Measurements from ENCODE around the gene RGS21. TPM values are rescaled to one million over a fixed set of nuclear protein-coding genes. Genes with fewer than 3 reads are reported as not detected.
"Not testable (repeated sequence)": the region's sequence is repeated elsewhere in the genome, so short reads cannot be mapped to it uniquely, and the experiment has no call there.

Gene RGS21, protein sequence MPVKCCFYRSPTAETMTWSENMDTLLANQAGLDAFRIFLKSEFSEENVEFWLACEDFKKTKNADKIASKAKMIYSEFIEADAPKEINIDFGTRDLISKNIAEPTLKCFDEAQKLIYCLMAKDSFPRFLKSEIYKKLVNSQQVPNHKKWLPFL
- not detected in 2 replicates for total RNA-seq (2014; rRNA removed; shearing (Covaris generic))

DNA sequence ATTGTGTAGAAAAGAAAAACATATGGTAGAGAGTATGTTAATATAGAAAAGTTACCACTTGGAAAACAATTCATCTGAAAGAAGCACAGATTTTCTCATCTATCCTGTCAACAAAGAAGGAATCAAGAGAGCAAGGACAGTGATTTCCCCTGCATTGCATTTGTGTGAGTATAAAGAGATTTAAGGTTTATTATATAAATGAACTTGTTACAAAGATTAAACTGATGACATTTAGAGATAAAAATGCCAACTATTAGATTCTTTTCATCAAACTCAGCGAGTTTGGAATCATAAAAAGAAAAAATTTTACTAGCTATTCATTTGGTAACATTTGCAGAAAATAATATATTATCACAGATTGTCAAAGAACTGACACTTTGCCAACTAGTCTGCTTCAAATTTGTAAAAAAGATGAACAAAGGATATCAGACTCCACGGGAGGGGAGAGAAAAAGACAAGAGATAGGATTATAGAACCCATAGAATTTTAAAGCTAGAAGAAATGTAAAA lies at the start of gene RGS21:
RGS21 (plus strand) TSS at position 51 of the 509 bp plus-strand sequence. CDS start 26,045 bp downstream, outside the sequence.
- no peak for DNase-seq (ENCODE audit: low read depth)

DNA sequence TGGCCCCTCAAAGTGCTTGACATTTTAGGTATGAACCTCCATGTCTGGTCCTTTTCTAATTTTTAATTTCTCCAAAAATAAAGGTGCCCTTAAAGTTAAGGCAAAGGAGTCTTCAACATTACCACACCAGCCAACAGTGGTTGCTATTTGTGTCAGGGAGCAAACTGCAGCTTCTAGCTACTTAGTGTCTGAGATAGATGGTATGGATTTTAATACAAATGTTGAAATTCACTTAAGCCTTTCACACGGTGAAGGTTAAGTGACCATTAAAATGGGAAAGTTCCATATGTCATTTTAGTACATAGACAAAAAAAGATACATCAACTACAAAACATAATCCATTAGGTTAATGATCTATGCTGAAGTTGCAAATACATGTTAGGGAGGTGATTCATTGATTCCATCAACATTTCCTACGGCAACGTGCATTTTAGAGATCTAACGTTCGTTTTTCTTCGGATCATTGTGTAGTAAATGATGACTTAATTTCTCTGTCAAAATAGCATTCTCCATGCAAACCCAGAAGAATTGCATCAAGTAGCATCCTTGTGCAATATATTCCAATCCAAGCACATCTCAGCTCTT lies 48.2 kb upstream of the RGS21 start:
- DNase-seq (ENCODE audit: low read depth), result no peak

DNA sequence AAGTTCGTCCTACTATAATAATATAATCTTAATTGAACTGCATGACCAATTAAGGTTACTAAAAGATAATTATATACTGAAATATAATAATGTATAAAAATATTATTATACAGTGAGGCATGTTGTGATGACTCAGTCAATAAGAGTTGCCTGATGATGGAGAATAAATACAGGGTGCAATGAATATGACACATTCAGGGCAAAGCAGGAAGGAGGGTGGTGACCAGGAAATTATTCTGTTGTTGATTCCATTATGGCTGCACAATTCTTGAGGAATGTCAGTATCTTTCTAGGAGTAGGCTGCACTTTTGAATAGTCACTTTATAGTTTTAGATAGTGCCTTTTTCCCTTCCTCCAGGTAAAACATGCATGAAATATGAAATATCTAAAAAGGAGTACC lies 46.4 kb upstream of the RGS21 start:
- DNase-seq (ENCODE audit: low read depth), result no peak

DNA sequence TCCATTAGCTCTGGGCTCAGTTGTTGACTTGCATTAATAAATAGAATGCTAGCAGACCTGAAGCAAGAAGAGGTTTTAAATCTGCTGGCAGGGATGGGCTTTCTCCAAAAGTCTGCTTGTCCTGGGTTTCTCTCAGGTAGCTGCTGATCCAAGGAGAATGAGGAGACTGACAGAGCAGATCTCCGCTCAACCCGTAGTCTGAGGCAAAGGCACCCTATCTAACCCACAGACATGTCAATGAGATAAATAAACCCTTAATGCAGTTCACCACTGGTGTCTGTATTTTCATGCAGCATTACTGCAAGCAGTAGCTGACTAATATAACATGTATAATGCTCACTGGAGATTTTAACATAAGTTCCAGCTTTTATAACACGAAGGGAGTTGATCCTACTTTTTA lies 44.1 kb upstream of the RGS21 start:
- DNase-seq (ENCODE audit: low read depth), result no peak

DNA sequence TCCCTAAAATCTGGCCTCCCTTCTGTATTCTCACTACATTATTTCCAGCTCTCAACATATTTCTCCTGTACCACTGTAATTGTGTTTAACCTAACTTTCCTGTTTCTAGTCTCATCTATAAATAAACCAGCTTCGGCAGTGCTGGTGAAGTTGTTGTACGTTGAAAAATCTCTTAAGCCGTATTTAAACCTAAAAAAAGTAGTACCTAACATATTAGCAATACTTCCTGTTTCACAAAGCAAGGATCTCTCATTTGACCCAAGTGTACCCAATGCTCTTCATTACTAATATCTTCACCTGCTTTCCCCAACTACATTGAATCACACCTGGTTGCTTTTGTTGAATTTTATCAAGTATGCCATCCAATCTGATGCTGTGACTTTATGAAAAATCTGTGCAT lies 42.2 kb upstream of the RGS21 start:
- DNase-seq (ENCODE audit: low read depth), result no peak

DNA sequence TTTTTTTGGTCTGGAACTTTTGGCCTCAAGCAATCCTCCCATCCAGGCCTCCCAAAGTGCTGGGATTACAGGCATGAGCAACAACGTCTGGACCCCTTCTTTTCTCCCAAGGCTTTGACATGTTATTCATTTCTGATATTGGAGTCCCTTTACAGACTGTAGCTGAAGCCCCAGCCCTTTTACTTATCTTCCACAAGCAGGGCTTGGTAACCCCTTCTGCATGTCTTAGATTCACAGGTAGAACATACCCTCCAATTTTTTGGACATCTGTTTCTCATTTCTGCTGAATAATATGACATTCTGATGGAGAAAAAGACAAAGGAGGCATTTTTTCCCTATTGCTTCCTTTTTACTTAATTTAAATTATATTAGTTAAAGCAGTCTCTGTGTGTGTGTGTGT lies 39.2 kb upstream of the RGS21 start:
- no peak for DNase-seq (ENCODE audit: low read depth)

DNA sequence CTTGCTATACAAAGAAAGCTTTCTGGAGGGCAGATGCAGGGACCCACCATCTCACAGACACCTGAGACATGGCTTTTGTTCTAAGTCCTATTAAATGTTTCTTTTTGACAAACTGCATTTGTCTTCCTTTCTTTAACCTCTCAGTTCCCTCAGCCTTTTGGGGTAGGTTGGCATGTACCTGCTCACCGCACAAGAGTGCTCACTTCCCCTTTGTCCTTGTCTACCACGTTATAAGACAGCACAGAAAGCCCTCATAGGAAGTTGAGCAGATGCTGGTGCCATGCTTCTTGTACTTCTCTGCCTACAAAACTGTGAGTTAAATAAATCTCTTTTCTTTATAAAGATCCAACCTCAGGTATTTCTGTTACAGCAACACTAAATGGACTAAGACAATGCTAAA lies 31.9 kb upstream of the RGS21 start:
- no peak for DNase-seq (ENCODE audit: low read depth)

DNA sequence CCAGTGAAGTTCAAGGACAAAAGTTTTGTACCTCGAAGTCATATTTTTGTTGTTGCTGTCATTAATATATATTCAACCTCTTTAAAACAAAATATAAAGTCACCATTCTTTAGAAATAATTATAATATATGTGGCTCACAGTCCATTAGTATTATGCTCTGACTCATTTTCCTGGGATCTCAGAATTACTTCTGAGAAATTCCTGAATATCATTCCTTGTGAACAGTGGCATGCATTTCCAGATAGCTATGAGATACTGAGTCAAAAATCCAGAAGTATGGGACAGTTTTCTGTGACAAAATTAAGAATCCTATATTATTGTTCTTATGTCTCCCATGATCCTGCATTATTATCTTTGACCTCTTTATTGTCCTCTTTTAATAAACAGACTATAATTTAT lies 13.8 kb upstream of the RGS21 start:
- no peak for DNase-seq (ENCODE audit: low read depth)

DNA sequence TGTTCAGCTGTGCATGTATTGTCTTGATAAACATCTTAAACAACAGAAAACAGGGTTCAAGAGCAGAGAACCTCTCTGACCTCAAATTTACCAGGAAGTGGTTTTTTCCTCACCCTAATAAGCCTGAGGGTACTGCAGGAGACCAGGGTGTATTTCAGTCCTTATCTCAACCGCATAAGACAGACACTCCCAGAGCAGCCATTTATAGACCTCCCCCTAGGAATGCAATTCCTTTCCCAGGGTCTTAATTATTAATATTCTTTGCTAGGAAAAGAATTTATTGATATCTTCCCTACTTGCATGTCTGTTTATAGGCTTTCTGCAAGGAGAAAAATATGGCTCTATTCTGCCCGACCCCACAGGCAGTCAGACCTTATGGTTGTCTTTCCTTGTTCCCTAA lies 8.5 kb upstream of the RGS21 start:
- DNase-seq (ENCODE audit: low read depth), result not testable (repeated sequence)

DNA sequence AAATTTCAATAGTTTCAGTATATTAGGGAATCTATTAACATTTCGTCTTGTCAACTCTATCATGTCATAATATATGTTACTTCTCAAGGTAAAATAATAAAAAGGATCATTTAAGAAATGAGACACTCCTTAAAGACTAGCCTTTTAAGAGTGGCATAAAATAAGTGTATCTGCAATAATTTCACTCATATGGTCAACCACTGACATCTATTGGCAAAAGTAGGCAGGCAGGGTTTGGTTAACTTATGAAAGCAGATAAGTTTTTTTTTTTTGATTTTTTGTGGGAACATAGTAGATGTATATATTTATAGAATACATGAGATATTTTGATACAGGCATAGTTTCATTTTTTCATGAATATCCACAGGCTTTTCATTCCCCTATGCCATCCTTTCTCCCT lies 5.5 kb upstream of the RGS21 start:
- peak; percentile 9 for DNase-seq (ENCODE audit: low read depth)

DNA sequence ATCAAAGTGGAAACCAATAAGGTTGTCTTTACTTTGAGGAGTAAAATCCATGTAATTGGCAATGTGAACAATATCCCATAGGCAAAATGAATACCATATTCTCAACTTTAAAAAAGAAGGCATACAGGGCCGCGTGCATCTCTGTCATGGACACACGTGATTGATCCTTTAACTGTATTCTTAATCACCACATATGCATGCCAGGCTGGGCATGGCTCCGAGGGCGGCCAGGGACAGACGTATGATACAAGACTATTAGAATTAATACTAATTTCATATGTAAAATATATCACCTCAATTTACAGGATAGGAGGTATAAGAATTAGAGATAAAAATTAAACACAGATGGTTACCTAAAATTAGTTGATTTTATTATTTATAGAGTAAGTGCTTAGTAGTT lies 11.2 kb downstream of the RGS21 start:
- DNase-seq (ENCODE audit: low read depth), result no peak

DNA sequence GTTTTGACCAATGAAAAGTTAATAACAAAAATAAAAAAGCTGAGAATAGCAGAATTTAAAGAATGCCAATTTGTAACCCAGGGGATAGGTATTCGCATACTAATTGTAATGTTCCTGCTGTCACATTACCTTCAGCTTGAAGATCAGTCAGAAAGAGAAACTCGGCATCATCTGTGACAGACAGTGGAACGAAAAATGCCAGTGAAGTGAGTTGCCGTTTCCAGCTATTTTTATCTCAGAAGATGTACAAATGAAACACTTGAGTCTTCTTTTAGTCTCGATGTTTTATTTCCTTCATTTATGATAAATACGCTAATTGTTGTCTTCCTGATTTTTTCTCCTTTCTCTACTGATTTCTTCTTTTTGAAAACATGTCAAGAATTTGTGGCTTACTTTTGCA lies 26.1 kb downstream of the RGS21 start:
- no peak for DNase-seq (ENCODE audit: low read depth)

DNA sequence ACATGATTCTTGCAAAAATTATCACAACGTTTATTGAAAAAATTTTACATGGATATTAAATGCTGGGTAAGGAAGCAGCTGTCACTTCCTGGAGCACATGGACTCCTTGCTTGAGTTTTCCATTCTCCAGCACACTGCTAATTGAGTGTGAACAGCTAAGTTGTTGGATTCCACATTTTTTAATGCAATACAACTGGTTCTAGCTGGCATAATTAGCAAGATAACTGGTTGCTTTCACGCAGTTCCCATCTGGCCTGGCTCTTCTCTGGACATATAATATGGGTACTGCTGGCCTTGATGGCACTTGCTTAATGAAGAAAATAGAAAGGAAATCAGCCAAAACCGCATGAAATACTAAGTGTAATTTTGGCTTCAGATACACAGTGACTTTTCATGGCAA lies 26.6 kb downstream of the RGS21 start:
- DNase-seq (ENCODE audit: low read depth), result no peak

DNA sequence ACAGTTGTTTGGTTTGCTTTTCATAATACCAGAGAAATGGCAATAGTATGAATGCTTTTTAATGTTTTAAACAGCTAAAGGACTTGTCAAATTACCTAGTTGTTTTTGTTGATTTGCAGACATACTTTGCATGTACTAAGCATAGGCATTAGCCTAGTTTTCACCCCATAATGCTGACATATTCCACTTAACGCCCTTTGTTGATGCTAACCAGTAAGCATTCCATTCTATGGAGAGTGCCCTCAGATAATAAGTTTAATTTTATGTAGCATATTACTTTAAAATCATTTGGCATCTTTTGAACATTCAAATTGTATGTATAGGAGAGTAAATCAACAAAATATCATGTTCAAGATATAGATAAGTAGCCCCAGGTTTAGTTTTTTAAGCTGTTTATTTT lies 32.5 kb downstream of the RGS21 start:
- no peak for DNase-seq (ENCODE audit: low read depth)

DNA sequence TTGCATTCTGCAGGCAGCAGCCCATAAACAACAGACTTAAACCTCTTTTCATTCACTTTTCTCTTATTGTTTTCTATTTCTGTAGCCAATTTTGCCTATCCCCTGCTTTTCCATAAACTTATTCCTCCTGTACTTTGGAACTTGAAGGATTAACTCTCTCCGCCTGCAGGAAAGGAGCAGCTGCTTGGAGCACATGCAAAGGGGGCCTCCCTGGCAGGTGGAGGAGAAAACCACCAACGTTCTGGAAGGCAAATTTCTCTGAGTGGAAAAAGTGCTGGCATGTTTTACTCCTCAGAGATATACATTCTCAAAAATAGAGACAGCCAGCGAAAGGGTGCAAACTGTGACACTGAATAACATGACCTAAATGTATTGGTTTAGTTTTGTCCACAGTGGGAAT lies 33.6 kb downstream of the RGS21 start:
- no peak for DNase-seq (ENCODE audit: low read depth)

DNA sequence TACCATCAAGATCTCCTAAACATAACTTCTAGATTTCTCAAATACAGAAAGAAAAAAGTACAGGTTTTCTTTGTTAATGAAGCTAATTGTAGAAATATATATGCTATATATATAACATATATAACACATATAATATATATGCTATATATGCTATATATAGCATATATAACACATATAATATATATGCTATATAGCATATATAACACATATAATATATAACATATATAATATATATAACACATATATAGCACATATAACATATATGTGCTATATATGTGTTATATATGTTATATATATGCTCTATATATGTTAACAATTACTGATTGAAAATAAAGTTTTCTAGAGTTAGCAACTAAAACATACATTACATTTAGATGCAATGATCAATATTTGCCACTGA lies 34.8 kb downstream of the RGS21 start:
- no peak for DNase-seq (ENCODE audit: low read depth)

DNA sequence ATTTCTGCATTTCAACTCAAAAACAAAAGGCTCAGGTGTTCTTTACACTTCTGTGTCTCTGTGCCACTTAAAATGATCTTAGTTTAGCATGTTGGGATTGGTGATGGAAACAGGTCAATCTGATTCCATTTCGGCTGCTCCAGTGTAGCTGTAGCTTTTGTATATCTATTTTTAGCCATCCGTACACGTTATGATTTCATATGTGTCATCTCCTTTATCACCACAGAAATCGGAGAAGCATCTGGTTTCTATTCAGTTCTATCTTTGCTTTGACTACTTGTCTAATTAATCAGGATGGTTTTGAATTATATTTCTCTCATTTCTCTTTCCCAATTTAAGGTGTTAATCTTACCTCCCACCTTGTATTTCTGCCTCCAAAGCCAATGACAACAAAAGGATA lies 41.1 kb downstream of the RGS21 start:
- no peak for DNase-seq (ENCODE audit: low read depth)

DNA sequence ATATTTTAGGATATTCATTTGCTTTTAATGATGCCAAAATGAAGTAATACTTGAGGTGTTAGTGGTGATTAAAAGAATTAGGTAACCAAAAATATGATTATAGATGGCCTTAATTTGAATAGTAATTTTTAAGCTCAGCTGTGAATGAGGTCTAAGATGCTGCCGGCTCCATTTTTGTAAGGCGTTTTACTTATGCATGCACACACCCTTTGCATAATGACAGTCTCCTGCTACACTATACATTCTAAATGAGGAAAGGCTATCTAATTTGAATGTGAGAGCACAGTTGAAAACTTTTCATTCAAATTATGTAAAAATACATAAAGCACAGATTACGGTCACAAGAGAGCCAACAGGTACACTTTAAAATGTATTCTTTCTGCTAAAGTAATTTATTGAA lies 41.6 kb downstream of the RGS21 start:
- DNase-seq (ENCODE audit: low read depth), result no peak

DNA sequence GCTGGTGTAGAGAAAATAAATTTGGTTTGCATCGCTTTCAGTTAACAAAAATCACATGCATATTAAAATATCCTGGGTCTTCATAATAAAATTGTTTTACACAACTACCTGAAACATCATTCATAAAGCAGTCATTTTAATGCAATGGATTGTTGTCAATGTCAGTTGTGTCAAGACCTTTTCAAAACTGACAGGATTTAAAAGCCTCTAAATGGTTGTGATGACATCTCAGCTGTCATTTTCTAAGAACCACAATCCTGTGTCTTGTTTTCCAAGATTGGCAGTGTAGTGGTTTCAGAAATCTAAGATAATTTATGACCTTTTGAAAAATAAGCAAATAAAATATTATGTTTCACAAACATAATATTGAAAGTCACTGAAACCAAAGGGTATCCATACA lies 42.0 kb downstream of the RGS21 start:
- DNase-seq (ENCODE audit: low read depth), result no peak

DNA sequence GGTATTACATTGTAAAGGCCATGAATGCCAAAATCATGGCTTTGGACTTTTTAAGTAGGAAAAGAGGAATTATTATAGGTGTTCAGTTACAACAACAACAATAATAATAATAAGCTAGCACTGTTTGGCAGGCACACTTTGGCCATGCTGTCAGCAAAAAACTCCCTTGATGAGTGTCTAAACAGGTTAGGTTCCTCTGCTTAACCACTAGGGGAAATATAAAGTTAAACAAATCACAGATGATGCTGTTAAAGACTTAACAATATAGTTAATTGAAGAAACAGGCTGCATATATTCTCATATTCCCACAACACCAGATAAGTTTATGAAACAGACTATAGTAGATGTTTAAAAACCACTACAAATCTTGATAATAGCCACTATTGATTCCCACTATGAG lies 46.4 kb downstream of the RGS21 start:
- no peak for DNase-seq (ENCODE audit: low read depth)

DNA sequence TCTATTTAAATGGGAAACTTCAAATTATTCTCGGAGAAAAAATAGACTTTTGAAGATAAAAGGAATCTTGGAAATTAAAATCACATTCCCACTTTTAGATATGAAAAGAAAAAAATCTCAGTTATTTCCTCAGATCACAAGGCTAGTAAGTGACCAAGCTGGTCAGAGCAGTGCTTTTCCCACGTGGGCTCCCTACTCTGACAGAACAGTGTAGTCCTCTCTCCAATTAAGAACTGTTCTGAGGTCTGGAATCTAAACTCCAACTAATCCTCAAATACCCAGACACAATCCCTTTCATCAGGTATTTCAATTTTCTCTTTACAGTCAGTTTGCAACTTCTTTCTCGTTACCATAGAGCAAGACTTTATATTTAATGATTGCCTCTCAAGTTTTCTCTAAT lies 50.6 kb downstream of the RGS21 start:
- no peak for DNase-seq (ENCODE audit: low read depth)

DNA sequence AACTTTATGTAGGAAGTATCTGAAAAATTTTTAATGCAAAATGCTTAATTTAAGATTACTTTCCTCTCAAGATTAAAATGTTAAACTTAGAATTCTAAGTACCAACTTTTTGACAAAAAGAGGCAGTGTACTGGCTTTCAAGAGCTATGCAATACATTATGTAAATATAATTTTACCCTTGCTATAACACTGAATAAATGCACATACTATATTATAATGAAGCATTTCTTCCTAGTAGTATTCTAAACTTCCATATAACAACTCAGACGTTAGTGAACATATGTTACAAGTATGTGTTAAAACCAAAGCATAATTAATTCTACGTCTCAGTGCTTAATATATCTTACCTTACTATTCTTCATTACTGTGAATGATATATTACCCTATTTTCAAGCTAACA lies 58.5 kb downstream of the RGS21 start:
- DNase-seq (ENCODE audit: low read depth), result no peak

DNA sequence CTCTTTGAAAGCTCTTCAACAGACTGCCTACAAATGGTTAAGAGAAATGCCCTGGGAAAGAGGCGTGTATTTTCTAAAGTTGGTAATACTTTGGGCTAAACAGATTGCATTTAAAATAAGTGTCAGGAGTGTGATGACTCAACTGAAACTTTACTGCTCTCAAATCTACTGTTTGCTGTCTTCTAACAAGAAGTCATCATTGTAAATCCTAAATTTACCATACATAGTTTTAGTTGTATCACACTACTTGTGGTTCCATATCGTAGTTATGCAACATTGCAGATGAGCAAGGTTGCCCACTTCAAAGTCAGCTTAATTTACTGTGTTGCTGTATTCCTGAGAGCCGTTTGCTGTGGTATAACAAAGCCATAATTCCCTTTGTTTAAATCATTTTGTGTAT lies 59.6 kb downstream of the RGS21 start:
- DNase-seq (ENCODE audit: low read depth), result no peak

DNA sequence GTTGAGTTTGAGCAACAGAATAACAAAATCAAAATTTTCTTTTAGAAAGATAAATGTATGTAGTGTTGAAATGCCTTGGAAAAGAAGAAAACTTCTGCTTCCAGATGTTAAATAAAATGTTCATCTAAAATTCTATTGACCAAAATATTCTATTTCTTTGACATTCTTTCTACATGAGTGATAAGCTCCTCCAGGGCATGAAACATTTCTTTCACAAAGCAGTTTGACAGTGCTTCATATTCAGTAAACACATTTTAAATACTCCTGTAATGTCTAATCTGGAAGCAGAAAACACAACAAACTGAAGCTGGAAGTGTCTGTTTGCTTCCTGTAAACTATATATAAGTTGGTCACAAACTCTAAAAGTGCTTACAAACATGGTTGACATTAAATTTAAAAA lies 61.5 kb downstream of the RGS21 start:
- DNase-seq (ENCODE audit: low read depth), result no peak

All from M059J (cell line).